ENCODE results near the gene FAM117A. TPM values are rescaled to one million over a fixed set of nuclear protein-coding genes. Genes with fewer than 3 reads are reported as not detected.

FAM117A gene
- total RNA-seq, 1 donor from 2014 or later = 8.1 TPM

GRCh38 chr17:49715216-49715615 is 48.7 kb downstream of the FAM117A start:
- DNase-seq (ENCODE audit: extremely low read depth, low read depth, low spot score) = no peak

DNA sequence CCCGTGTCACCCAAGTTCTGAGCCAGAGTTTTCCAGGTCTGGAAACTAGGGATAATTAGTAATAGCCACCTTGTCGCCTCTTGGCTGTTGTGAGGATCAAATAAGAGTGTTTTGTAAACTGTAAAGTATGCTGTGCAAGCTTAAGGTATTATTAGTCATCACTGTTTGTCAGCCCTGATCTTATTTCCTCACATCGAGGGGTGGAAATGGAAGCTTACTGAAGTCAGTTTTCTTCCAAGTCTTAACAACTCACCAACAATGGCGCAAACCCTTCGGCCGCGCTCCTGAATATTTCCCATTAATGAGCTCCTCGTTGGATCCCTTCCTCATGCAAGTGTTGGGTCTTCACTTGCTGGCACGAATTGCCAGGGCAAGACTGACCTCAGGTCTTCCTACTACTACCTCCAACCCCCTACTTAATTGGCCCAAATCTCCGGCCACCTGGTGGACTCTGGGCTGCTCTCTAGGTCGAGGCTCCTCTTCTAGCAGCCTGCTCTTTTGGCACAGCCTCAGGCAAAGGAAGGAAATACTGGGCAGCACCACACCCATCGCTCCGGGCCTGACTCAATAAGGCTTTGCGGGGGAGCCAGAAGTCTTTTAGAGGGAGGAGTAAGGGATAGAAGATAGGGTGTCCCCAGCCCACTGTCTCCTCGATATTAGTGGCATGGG is 55.3 kb downstream of the FAM117A start:
- DNase-seq (ENCODE audit: extremely low read depth, low read depth, low spot score) = no peak

DNA sequence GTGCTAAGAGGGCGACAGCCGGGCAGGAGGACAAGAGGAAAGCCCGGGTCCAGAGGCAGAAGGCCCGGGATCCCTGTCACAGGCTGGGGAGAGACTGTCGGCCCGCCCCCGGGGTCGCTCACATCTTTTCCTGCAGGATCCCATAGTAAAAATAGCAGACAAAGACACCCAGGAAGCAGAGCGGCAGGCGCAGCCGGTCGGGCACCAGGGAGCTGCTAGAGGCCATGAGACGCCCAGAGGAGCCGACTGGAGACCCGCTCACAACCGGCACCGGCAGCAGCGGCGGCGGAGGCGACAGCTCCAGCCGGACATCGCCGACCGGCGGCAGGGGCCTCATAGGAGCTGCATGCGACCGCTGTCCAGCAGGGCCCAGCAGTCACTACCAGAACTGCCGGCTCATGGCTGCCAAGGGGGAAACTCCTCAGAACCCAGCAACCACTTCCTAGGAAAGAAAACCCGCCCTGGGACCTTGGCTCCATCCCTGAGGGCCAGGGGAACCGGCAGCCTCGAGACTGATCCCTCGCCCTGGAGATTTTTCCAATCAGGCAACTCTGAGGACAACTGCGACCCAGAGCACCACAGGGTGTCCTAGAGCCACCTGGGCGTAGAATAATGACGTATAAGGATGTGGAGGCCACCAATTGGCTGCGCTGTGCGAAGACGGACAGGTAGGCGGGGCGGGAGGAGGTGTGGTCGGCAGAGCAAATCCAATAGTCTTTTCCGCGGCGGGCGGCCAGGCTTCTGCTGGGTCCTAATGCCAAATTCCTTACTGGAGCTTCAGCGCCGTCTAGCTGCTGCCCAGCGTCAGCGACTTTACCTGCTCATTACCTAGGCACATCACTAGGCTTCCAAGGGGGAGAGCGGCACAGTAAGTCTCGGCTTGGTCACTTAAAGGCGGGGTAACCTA is 56.1 kb downstream of the FAM117A start, which contains the start of gene SLC35B1:
TSS of gene SLC35B1 (minus strand) at position 357 of the 907 bp plus-strand sequence. CDS start at position 226, 131 bp downstream.
- DNase-seq (ENCODE audit: extremely low read depth, low read depth, low spot score) = peak; percentile 93

- DNase-seq (ENCODE audit: extremely low read depth, low read depth, low spot score) = no peak
Measured at GRCh38 chr17:49707246-49707607, 56.7 kb downstream of the FAM117A start.

DNA sequence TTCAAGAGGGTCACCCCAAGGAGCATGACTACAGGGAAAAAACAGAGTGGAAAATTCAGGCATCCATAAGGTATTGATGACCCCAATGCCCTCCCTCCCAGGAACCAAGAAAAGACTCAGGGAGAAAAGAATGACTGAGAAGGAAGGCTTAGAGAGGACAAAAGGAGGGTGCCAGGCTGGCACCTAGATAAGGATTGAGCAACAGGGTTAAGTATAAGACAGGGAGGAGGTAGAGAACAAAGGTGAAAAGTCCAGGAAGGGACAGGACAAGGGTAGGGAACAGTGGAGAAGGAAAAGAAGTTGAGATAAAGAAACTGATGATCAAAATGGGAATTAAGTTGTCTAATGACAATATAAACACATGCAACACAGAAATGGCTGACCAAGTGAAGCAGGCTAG is 58.7 kb downstream of the FAM117A start:
- DNase-seq (ENCODE audit: extremely low read depth, low read depth, low spot score) = no peak

DNA sequence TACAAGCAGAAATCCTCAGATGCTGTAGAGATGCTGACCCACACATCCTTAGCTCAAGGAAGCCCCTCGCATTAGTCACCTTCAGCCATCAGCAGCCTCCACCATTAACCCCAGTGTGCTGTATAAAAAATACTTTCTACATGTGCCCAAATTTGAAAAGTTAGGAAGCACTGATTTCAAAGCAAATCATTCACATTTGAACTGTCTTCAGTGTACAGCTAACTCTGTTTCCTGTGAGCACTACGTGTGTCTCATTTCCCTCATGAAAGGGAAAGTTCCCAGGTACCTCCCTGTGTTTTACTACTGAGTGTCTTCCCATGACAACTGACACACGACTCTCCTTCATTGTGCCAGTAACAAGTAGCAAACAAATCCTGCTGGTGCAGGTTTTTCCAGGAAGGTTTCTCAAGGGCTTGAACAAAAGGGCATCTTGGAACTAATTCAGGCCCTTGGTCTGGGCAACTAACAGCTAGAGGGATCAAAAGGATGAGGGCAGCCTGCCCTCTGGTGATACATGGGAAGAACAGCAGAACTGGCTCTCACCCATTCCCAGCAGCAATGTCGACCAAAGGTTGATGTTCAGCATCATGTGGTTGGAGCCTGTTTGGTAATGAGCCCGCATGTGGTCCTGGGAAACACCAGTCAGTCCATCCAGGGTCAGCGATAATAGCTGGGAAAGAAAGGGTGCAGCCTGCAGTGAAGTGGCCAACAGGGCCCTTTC is 60.2 kb downstream of the FAM117A start:
- DNase-seq (ENCODE audit: extremely low read depth, low read depth, low spot score) = no peak

GRCh38 chr17:49700960-49701359 is 63.0 kb downstream of the FAM117A start:
- DNase-seq (ENCODE audit: extremely low read depth, low read depth, low spot score) = no peak

DNA sequence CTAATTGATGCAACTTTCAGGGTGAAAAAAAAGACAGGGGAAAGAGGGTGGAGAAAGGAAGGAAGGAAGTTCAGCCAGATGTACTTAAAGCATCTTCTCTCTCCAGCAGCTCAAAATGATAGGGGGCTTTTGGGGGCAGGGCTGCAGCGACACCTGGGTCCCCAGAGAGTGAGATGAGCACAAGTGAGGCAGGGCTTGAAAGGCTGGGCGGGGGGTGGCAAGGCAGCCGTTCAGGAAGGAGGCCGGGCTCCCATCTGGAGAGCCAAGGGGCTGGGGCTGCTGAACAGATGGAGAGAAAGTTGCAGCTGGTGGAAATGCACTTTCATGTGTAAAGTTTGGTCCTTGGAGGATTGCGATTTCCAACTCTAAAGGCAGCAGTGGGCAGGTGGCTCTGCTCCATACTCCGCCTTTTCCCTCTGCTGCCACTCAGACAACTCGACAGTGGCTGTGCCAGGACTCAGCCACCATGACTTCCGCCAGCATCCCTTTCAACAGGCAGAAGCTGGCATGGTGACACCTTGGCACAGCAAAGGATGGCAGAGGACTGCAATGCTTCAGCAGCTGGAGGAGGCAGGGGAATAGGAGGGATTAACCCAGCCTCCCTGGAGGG is 63.9 kb downstream of the FAM117A start:
- DNase-seq (ENCODE audit: extremely low read depth, low read depth, low spot score) = no peak

- DNase-seq (ENCODE audit: extremely low read depth, low read depth, low spot score) = no peak
Measured at GRCh38 chr17:49698005-49698404, 65.9 kb downstream of the FAM117A start.

GRCh38 chr17:49696233-49696761 is 67.6 kb downstream of the FAM117A start:
- DNase-seq (ENCODE audit: extremely low read depth, low read depth, low spot score) = no peak

- DNase-seq (ENCODE audit: extremely low read depth, low read depth, low spot score) = no peak
Measured at GRCh38 chr17:49695698-49696232, 68.2 kb downstream of the FAM117A start.

DNA sequence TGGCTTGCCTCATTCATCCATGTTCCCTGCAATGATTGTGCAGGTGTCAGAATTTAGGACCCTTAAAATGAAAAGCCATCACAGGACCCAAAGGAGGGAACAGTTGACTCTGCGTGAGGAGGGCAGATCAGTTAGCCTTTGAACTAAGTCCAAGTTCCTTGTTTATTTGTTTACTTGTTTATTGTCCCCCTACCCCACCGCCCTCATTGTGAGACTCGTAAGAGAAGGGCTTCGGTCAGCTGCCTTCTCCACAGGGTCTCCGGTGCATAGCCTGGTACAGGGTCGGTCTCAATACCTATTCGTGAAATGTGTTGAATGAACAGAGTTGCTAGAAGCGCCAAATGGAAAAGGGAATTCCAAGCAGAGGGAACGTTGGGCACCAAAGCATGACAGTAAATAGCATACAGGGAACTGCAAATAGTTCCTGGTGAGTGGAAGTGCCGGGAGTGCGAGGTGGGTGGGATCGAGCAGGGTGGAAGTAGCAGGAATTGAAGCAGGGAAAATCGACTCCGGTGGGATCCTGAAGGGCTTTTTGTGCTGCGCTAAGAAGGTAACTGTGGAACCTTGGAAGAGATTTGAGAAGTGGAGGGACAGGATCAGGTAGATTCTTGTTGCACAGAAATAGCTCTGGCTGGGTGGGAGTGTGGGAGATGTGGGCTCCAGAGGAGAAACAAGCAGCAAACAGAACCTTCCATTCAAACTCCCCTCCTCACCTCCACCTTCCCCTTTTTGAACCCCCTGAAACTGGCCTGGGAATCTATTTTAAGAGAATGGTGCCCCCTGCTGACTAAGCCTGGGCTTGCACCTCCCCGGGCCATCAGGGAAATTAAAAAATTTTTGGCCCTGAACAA is 68.9 kb downstream of the FAM117A start:
- no peak for DNase-seq (ENCODE audit: extremely low read depth, low read depth, low spot score)

DNA sequence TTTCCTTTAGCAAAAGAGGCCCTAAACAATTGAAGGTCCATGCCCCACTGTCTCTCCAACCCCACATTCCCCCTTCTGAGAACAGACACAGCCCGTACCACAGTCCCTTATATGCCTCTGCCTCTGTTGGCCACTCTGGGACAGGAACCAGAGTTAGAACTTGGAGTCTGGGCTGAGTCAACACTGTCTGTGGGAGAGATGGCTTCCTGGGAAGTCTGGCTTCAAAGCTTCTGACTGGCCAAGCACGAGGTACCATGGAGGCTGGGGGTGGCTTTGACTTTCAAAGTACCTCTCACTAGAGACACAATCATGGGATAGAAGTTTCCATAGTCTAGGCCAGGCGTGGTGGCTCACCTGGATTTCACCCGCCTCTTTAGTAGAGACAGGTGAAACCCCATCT is 71.2 kb downstream of the FAM117A start:
- no peak for DNase-seq (ENCODE audit: extremely low read depth, low read depth, low spot score)

DNA sequence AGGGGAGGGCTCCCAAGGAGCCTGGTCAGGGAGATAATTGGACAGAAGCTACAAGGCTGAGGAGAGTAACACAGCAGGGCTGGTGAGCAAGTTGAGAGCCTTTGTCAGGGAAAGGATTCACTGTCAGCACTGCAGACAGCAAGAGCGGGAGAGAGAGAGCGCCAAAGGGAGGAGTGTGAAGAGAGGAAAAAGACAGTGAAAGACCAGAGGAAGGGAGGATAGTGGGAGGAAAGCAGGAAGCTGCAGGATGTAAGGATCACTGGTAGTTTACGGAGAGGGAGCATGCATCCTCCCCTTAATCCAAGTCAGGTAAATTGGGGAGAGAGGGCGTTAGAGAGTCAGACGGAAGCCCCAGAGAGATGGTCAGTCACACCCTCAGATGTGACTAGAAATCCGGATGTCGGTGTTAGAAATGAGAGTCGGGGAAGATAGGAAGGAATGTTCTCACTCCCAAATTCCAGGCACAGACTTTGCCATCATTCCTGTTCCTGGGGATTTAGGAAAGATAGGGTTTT is 72.2 kb downstream of the FAM117A start:
- no peak for DNase-seq (ENCODE audit: extremely low read depth, low read depth, low spot score)

DNA sequence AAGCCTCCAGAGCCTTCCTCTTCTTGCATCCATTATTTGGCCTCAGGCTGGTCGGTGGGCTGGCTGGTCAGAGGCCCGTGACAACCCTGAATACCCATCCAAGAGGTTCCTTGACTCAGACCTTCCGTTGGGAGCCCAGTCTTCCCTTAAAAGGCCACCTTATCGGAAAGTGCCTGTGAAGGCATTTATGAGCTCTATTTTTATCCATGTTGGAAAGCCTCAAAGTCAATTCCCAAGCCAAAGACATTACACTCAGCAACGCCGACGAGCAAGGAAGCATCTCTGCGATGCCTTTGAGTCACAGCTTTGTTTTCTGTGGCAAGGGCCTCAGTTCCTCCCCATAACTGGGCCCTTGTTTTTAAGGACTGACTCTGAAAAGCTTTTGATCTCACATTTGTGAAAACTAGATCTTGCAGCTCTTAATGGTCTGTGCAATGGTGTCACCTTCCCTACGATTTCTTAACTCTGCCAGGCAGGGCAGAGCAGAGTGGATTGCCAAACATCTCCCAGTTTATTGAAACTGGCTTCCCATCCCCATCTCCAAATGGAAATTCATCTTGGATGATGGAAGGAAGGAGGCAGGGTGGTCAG is 72.8 kb downstream of the FAM117A start:
- no peak for DNase-seq (ENCODE audit: extremely low read depth, low read depth, low spot score)

- DNase-seq (ENCODE audit: extremely low read depth, low read depth, low spot score) = no peak
Measured at GRCh38 chr17:49690256-49690655, 73.7 kb downstream of the FAM117A start.

DNA sequence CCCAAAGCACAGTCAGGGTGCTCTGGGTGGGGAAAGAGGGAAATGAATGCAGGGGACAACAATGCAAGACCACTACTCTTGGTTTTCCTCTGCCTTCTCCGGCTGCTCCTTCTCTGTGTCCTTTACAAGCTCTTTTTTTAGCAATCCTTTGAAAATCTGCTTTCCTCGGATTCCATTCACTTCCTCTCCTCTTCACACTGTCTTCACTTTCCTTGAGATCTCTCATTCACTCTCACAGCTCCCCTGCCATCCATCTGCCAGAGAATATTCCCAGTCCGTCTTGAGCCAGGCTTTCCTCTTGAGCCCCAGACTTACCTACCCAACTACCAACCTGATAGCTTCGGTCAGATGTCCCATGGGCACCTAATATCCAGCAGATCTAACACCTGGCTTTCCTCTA is 75.1 kb downstream of the FAM117A start:
- no peak for DNase-seq (ENCODE audit: extremely low read depth, low read depth, low spot score)

DNA sequence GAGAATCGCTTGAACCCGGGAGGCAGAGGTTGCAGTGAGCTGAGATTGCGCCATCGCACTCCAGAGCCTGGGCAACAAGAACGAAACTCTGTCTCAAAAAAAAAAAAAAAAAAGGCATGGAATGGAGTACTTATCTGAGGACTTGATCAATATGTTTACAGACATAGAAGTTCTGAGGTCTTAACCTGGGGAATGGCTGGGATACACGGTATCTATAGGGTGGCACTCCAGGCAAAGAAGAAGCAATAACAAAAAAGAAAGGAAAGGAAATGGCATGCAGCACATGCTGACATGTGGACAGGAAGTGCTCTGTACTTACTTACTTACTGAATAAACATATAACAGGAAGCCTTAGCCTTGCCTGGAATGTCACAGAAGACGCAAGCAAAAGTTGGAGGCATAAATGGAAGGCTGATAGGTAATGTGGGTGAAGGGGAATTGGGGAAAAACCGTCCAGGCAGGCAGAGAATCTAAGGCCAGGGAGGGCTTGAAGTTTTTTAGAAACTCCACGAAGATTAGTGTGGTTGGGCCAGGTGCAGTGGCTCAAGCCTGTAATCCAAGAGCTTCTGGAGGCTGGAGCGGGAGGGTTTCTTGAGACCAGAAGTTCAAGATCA is 75.9 kb downstream of the FAM117A start:
- peak; percentile 82 for DNase-seq (ENCODE audit: extremely low read depth, low read depth, low spot score)
